HepG2 (cell line): ENCODE data around the gene NCOA6. TPM values are rescaled to one million over a fixed set of nuclear protein-coding genes. Genes with fewer than 3 reads are reported as not detected.
A peak's percentile ranks its signal among the peaks of the same experiment; 100 is the strongest.

Experiments
- HMGXB4 ChIP-seq, 2 experiments: sonication (generic) in 1 of 2; formaldehyde crosslinking in 1 of 2; IDR thresholded peaks; 2 replicates each; pipeline versions ENCODE4 v1.4.0 to v1.6.1; 2018 to 2020; ENCODE audit warnings: missing genetic modification reagents in 2 of 2, borderline replicate concordance in 1 of 2, low read depth in 1 of 2, mild to moderate bottlenecking in 1 of 2, missing biosample characterization in 1 of 2
- MAFK ChIP-seq, 2 experiments: IDR thresholded peaks in 1 of 2; conservative IDR thresholded peaks in 1 of 2; 2 replicates each; pipeline ENCODE4 v1.6.1; 2011; ENCODE audit warnings: improper control_type of control experiment in 2 of 2, low read length in 2 of 2
- MXD1 ChIP-seq: sonication (generic); formaldehyde crosslinking; IDR thresholded peaks from 2 replicates; pipeline ENCODE4 v1.4.0; 2020; ENCODE audit warnings: mild to moderate bottlenecking, missing genetic modification reagents
- RORA ChIP-seq: sonication (generic); formaldehyde crosslinking; IDR thresholded peaks from 2 replicates; pipeline ENCODE4 v1.5.0; 2020; ENCODE audit warnings: mild to moderate bottlenecking, missing genetic modification reagents, moderate library complexity
- SNAI1 ChIP-seq: sonication (generic); formaldehyde crosslinking; IDR thresholded peaks from 2 replicates; pipeline ENCODE4 v1.5.0; 2020; ENCODE audit warnings: mild to moderate bottlenecking, missing genetic modification reagents, borderline replicate concordance
- SNAPC4 ChIP-seq: sonication (generic); formaldehyde crosslinking; IDR thresholded peaks from 2 replicates; pipeline ENCODE4 v1.4.0; 2020; ENCODE audit warnings: mild to moderate bottlenecking, missing genetic modification reagents
- ZBTB4 ChIP-seq: sonication (generic); formaldehyde crosslinking; IDR thresholded peaks from 2 replicates; pipeline ENCODE4 v1.4.0; 2020; ENCODE audit warnings: missing genetic modification reagents, mild to moderate bottlenecking, borderline replicate concordance
- ZBTB49 ChIP-seq: sonication (generic); formaldehyde crosslinking; IDR thresholded peaks from 2 replicates; pipeline ENCODE4 v1.4.0; 2020; ENCODE audit warnings: missing genetic modification reagents, borderline replicate concordance
- ZC3H4 ChIP-seq: sonication (generic); formaldehyde crosslinking; IDR thresholded peaks from 2 replicates; pipeline ENCODE4 v1.4.0; 2020; ENCODE audit warnings: missing genetic modification reagents, borderline replicate concordance
- ZFP82 ChIP-seq: sonication (generic); formaldehyde crosslinking; IDR thresholded peaks from 2 replicates; pipeline ENCODE4 v1.5.1; 2020; ENCODE audit warnings: mild to moderate bottlenecking, missing genetic modification reagents, borderline replicate concordance
- ZNF598 ChIP-seq: sonication (generic); formaldehyde crosslinking; IDR thresholded peaks from 2 replicates; pipeline ENCODE4 v1.5.1; 2020; ENCODE audit warnings: mild to moderate bottlenecking, missing genetic modification reagents, borderline replicate concordance
- ZNF768 ChIP-seq: sonication (generic); formaldehyde crosslinking; IDR thresholded peaks from 2 replicates; pipeline ENCODE4 v1.4.0; 2020; ENCODE audit warnings: missing genetic modification reagents
- polyA plus RNA-seq, 8 experiments: library from polyadenylated mRNA; depleted of rRNA in 3 of 8; stranded (reverse) in 7 of 8; unstranded in 1 of 8; fragments of >200 nt; fragmentation: Illumina TruSeq in 4 of 8; extraction: Trizol in 4 of 8; gene quantifications; 2 replicates each; pipeline versions ENCODE4 v1.2.1 to v1.2.3, GENCODE V29; 2011 to 2016; ENCODE audit warnings: low read depth in 4 of 8, missing spikeins in 1 of 8, mixed read lengths in 1 of 8; ENCODE audit not compliant: insufficient read depth in 1 of 8
- total RNA-seq, 5 experiments: library from RNA; depleted of rRNA; stranded (reverse); fragments of >200 nt; fragmentation: Illumina TruSeq; extraction: Trizol; gene quantifications; 2 replicates each; pipeline ENCODE4 v1.2.3, GENCODE V29; 2016; ENCODE audit warnings: low read depth in 1 of 5

The NCOA6 gene
- total and polyA plus RNA-seq, 2 of the 13 experiments (the other 11 are each of a cell fraction or from before 2014, with no cell fraction given), result 11.2 to 29.3 TPM

GRCh38 chr20:34705008-34705396 is 120.4 kb downstream of the NCOA6 start (continued):
- TF ChIP-seq ZBTB49 (CRISPR knock-in tag), result no peak
- no peak for TF ChIP-seq ZFP82
- no peak for TF ChIP-seq ZNF768 (CRISPR knock-in tag)
- 0 out of 4 replicates have a peak, but pooled peaks of 1 of the 2 experiments have one; percentile 12 for TF ChIP-seq HMGXB4 (CRISPR knock-in tag; IDR thresholded peaks at IDR 0.05; ENCODE audit: borderline replicate concordance in 1 of 2, low read depth in 1 of 2)
- peak; percentile 76; the same call in 1 of the 2 replicates for TF ChIP-seq ZNF598 (CRISPR knock-in tag)
- peak; percentile 53; the same call in 1 of the 2 replicates for TF ChIP-seq ZBTB4
- TF ChIP-seq RORA (CRISPR knock-in tag), result no peak
- no peak for TF ChIP-seq ZC3H4
- TF ChIP-seq MAFK (conservative IDR thresholded peaks at IDR 0.05 in 1 of 2, IDR thresholded peaks at IDR 0.05 in 1 of 2; ENCODE audit: low read length in 2 of 2), result no peak
- TF ChIP-seq MXD1 (CRISPR knock-in tag), result peak; percentile 5; the same call in 1 of the 2 replicates
- 0 out of 2 replicates have a peak, but pooled peaks have one; percentile 22 for TF ChIP-seq SNAI1
- 0 out of 2 replicates have a peak, but pooled peaks have one; percentile 7 for TF ChIP-seq SNAPC4 (CRISPR knock-in tag)
